Stimulated activated CD8-positive, alpha-beta memory T cell treated with anti-CD3 and anti-CD28 coated beads, Interleukin-12 subunit alpha, Interleukin-12 subunit beta, amount 100 ng/mL, for 24 hours (primary cell): ENCODE data around the gene SLC22A12.

ENCODE experiments used
- DNase-seq: peaks from one replicate; pipeline ENCODE4 v3.0.0-alpha.2; 2020; ENCODE audit errors: extremely low read depth

SLC22A12 gene

GRCh38 chr11:64649291-64649697 is 58.3 kb downstream of the SLC22A12 start:
- DNase-seq, result no peak

GRCh38 chr11:64650923-64651523 is 60.0 kb downstream of the SLC22A12 start:
- no peak for DNase-seq
